GM19043 (cell line): ENCODE measurements around the gene PNMA6E.

ENCODE experiments used
- ATAC-seq: cut with Tn5 transposase; IDR thresholded peaks from one replicate; pipeline ENCODE4 v1.9.1; 2021; ENCODE audit warnings: low read depth; ENCODE audit not compliant: unreplicated experiment

Gene PNMA6E

DNA sequence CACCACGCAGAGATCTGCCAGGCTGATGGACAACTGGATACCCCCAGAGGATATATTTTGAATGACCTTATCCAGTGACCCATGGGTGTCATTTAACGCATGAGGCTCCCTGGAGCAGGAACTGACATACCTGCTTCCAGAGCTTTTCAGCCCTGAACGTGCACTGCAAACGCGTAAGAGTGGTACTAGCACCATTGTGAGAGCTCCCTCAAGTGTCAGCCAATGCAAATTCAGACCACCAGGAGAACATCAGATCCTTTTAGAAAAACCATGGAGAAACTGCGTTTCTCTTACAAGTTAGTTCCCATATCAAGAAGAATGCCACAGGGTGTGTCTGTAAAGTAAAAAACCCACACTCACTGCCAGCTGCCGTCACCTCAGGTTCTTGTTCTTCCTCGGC, 37.4 kb upstream of the PNMA6E start:
- no peak for ATAC-seq

DNA sequence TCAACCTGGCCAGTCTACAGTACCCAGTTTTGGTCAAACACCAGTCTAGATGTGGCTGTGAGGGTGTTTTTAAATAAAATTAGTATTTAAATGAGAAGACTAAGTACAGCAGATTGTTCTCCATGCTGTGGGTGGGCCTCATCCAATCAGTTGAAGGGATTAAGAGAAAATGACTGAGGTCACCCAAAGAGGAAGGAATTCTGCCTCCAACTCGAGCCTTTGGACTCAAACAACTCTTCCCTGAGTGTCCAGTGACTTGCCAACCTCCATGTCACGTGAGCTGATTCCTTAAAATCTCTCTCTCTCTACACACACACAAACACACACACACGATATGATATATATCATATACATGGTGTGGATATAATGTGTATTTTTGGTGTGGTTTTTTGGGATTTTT, 34.7 kb upstream of the PNMA6E start:
- ATAC-seq: no peak

DNA sequence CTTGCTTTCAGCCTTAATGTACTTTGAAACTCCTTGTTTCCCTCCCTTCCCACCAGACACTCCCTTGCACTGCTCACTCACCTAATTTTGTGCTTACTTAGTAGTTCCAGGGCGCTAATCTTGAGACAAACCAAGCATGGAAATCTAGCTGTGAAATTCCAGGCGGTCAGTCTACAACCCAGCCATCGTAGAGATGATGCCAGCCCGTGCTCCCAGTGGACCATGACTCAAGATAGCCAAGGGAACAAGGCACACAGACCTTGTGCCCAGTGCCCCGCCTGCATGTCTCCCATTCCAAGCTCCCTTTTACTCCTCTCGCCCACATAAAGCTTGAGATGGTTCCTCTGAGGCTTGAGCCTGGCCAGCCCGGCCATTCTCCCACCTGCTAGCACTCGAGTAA, 33.7 kb upstream of the PNMA6E start:
- ATAC-seq: no peak

DNA sequence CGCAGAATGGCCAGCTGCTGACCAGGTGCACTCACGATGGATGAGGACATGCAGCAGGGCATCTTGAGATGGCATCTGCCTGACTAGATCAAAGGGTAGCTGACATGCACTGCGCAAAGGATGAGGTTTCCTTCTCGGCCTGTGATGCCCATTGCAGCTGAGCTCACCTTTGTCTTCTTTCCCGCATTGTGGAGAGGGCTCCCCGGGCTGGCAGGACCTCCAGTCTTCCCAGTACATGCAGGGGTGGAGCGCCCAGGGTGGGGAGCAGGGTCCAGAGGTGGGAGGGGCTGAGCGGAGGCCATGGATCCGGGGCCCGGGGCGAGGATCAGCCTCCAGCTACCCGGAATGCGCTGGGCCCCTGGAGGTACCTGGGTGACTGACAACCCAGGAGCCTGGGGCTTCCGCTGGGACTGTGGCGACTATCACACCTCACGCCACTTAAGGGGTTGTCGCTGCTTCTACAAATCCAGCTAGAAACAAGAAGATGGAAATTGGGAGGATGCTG, 32.7 kb upstream of the PNMA6E start:
- ATAC-seq: no peak

DNA sequence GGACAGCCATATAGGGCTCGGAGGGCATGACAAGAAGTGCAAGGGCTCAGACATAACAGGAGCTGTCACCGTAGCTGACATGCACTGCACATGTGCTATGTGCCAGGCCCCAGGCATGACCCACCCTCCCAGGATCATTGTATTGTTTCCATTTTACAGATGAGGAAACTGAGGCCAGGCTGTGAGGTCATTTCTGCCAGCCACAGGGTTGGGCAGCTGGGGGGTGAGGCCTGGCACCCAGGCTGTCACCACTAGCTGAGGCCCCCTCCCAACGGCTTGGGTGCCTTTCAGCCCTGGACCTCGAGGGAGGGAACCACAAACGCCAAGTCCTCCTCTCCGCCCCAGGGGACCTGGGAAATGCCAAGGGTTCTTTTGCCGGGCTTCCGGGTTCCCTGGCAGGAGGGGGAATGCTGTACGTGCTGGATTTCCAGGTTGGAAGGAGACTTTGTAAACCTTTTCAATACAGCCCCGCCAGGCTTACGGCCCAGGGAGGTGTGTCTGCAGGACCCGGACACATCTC, 32.1 kb upstream of the PNMA6E start:
- ATAC-seq: no peak

DNA sequence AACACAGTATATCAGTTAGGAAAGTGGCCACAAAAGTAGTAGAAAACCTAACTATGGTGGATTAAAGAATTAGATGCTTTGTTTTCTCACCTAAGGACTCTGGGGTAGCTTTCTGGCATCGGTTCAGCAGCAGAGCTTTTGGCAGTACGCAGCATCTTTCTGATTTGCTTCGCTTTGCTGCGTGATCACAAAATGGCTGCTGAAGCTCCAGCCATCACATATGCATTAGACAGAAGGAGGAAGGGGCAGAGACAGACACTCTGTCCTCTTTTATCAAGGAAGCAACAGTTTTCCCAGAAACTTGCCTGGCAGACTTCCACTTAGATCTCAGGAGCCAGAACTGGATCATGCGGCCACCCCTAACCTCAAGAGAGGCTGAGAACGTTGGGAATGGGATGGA, 29.6 kb upstream of the PNMA6E start:
- no peak for ATAC-seq

DNA sequence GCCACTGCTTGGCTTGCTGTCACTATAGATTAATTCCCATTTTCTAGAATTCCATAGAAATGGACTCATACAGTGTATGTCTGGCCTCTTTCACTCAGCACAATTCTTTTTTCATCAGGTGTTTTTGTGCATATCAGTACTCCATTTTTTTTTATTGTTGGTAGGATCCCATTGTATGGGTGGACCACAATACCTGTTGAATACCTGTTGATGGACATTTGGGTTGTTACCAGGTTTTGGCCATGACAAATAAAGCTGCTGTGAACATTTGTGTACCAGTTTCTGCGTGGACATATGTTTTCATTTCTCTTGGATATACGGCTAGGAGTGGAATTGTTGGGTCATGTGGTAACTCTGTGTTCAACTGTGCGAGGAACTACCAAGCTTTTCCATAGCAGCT, 25.1 kb upstream of the PNMA6E start:
- ATAC-seq: no peak

DNA sequence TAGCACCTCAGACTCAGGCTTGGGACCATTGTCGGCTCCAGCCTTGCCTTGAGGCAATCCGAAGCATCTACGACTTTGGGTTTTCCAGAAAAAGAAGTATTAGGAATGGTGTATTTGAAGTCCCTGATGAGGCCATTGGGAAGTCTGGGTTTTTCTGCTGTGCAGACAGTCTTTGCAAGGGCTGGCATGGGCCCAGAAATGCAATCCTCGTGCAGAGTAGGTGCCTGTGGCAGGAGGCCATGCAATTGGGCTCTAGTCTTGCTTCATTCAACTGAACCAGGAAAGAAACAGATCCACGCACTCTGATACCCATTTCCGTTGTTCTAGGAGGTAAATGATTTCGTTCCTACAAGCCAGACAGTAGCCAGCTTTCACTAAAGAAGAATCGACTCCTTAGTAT, 22.5 kb upstream of the PNMA6E start:
- no peak for ATAC-seq

DNA sequence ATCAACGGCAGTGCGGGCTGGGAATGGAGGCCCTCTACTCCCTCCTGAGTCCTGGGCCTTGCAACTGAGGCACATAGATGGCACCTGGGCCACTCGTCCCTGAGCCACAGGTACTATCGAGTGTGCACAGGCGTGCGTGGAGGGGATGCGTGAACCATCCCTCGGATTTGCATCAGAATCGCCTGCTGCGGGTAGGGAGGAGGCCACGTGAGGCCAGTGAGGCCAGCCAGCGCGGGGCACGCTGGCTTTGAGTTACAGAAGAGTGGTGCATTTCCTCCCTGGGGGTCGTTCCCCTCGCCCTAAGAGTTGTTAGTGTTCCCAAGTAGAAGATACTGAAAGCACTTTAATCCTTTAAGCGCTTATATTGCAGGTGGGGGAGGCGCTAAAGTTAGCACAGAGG, 20.7 kb upstream of the PNMA6E start:
- no peak for ATAC-seq

DNA sequence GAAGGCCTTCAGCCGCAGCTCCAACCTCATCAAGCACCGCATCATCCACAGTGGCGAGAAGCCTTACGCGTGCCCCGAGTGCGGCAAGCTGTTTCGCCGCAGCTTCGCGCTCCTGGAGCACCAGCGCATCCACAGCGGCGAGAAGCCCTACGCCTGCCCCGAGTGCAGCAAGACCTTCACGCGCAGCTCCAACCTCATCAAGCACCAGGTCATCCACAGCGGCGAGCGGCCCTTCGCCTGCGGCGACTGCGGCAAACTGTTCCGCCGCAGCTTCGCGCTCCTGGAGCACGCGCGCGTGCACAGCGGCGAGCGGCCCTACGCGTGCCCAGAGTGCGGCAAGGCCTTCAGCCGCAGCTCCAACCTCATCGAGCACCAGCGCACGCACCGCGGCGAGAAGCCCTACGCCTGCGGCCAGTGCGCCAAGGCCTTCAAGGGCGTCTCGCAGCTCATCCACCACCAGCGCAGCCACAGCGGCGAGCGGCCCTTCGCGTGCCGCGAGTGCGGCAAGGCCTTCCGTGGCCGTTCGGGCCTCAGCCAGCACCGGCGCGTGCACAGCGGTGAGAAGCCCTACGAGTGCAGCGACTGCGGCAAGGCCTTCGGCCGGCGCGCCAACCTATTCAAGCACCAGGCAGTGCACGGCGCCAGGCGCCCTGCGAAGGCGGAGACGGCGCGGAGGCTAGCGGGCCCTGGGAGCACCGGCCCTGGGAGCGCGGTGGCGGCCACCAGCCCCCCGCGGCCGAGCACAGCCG, 19.9 kb upstream of the PNMA6E start:
- no peak for ATAC-seq

DNA sequence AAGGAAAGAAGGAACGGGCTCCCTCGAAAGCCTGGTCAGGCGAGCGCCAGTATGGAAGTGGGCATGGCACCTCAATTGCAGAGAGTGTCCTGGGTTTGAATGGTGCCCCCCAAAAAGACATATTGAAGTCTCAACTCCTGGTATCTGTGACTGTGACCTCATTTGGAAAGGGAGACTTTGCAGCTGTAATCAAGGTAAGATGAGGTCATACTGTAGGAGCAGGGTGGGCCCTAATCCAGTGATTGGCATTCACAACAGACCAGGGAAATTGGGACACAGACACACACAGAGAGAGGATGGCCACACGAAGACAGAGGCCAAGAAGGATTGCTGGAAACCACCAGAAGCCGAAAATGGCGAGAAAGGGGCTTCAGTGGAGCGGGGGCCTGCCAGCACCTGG, 16.5 kb upstream of the PNMA6E start:
- ATAC-seq: no peak

DNA sequence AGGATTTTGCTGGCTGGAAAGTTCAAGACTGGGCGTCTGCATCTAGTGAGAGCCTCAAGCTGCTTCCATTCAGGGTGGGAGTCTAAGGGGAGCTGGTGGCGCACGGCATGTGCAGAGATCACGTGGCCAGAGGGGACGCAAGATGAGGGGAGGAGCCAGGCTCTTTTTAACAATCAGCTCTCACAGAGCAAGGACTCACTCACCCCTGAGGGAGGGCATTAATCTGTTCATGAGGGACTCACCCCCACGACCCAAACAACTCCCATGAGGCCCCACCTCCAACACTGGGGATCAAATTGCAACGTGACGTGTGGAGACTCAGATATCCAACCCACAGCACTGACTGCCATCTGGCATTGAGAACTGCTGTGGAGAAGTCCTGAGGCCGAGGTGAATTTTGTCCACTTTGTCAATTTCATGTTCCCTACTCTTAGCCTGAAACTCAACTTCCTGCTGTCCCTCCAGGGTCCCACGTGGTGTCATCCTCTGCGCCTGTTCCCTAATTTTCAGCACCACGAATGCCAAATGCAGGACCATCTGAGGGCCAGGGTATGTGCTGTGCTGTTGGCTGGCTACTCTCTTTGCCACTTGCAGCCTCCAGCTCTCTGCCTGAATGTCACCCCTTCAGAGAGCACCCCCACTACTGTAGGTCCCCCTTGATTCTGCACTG, 15.8 kb upstream of the PNMA6E start:
- ATAC-seq: no peak

DNA sequence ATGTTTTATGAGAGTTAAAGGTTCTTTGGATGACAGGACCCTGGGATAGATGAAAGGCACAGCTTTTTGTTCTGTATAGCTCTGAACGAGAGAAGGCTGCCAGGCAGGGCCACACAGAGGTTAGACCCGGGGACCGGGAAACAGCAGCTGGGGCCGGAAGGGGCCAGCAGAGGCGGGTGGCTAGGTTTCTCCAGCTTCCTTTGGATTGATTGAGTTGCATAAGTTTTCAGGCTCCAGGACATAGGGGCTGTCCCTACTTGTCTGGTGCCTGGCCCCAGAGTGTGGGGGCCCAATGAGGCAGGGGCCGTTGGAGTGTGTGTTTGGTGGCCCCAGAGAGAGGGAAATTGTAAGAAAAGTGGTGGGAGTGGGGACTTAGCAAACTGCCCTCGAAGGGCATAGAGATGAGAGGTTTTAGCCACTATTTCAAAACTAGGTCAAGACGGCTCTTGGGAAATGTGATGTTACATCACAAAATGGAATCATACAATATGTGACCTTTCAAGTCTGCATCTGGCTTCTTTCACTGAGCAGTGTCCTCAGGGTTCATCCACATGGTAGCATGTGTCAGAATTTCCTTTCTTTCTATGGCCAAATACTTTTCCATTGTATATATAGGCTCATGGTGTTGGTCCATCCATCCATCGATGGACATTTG, 13.8 kb upstream of the PNMA6E start:
- ATAC-seq: no peak

DNA sequence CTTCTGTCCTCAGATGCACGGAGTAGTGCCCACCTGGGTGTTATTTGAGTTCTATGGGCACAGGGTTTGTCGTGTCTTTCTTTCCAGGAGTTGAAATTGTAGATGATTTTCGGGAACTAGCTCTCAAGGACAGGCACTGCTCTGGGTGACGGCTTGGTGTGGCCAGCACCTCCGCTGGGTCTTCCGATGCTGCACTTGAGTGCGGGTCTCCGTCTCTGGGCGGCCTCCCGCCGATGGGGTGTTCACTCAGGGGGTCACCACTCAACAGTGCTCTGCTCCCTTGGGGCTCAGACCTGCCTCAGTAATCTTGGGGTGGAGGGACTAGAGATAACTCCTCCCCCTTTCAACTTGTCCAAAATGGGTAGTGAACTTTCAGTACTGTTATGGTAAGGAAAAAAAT, 12.6 kb upstream of the PNMA6E start:
- ATAC-seq: no peak

DNA sequence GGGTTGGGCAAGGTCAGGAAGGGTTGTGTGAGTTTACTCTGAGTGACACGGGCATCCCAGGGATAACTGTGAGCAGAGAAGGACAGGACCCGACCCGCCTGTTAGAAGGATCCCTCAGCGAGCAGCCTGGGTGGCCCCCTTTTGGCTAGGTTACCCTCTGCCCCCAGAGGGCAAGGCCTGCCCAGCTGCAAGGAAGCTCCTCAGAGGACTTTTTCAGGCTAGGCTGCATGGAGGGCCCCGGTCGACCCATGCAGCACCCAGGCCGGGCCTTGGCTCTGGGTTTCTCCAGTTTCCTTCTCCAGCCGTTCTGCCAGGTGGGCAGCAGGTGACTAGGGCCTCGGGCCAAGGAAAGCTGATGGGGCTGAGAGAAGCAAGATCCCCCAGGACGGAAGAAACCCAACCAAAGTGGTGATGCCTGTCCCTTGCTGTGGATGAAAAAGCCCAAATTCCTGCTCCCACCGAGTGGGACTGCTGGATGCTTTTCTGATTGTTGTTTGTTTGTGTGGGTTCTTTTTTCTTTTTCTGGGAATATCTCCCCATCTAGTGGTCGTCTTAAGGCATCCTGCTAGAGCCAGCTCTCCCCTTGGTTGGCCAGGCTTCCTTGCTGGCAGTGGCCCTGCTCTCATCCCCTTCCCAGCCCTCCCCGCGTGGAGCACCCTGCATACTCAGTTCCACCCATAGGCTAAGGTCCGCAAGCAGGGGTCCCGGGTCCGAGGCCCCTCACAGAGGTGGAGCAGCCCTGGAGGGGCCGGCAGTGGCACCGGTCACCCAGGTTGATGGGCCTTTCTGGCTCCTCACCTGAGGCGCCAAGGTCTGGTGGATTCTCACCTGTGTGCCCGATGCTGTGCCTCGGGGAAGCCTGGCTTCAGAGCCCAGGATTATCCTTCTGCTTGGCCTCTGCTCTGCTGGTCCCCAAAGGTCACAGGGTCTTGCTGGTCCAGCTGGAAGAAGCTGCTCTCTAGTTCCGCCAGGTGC, 11.9 kb upstream of the PNMA6E start:
- no peak for ATAC-seq

DNA sequence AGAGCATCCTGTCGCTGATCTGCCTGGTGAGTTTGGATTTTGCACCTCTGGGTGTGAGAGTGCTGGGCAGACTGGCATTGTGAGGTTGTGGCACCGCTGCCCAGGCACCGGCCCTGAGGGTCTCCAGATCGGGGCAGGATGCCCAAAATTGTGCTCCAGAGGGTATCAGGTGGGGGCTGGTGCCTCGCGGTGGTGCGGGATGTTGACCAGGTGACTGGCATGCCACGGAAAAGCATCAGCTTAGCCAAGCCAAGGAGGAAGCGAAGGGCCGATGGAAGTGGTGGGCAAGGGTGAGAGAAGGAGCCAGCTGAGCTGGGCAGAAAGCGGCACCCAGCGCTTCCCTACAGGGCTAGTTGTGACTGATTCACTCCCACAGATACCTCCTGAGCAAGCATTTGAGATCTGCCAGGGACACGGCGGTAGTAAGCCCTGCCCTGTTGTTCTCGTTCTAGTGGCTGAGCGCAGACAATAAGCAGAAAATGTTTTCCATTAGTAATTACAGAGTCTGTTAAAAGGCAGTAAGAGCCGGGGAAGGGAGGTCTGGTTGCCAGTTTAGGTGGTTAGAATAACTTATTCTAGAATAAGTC, 10.9 kb upstream of the PNMA6E start:
- no peak for ATAC-seq

DNA sequence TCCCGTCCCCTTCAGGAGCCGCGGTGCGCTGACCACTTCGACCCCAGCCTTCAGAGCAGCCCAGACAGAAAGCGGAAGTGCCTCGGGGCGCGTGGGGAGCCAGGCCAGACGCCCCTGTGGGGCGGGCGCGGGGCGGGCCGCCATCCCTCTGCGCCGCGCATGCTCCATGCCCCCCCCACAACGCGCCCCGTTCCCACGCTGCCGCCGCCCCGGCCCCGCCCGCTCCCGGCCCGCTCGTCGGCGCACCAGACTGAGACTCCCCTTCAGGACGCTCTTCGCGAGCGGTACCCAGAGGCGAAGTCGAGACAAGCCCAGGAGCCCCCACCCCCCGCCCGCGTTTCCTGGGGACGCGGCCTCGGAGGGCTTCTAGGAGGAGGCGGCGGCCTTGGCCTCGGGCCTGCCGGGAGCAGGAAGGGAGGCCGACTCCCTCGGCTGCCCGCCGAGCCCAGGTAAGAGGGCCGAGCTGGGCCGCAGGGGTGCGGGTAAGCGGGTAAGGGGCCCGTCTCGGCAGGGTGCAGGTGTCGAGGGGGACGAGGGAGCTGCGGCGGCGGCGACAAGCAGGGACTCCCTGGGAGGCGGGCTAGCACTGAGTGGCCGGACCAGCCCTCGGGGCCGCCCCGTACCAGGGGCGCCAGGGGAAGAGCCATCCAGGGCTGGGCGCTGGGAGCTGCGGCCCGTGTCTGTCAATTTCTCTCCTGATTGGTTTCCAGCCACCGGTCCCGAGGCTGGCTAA, 10.3 kb upstream of the PNMA6E start, which contains the start of gene ZFP92:
Gene ZFP92, plus strand, starts transcription at position 218 of the 733 bp plus-strand sequence. CDS start 6,851 bp downstream, outside the sequence.
- ATAC-seq: no peak

DNA sequence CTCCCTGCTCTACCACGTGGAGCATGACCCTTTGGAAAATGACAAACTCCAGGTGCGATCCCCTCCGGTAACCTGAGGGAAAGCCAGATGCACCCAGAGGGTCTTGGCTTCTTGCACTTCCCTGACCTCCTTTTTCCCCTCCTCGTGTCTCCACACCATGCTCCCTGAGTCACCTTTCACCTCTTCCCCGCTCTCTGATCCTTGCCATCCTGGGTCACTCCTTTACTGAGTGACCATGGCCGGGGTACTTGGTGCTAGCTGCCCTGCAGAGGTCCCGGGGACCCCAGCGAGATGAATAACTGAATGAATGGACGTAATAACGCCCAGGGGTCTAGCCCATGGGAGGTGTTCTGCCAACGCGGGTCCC, 9.7 kb upstream of the PNMA6E start:
- no peak for ATAC-seq

DNA sequence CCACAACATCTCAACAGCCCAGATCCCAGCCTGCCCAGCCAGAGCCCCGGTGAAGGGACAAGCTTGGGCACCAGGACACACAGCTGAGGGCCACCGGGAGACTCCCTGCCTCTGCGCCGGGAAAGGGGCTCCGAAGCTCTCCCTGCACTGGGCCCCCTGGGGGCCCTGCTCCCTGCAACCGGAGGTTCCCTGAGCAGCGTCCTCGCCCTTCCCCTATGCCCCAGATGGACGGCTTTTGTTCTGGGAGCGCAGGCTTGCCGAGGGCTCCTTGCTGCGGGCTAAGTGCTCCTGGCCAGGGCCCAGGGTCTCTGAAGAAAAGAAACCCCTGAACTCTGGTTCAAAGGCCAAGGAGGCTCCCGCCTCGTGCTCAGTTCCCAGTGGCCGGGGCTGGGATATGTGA, 9.2 kb upstream of the PNMA6E start:
- ATAC-seq: no peak
